ENCODE measurements around the gene ARRB1. TPM values are rescaled to one million over a fixed set of nuclear protein-coding genes. Genes with fewer than 3 reads are reported as not detected.

The ARRB1 gene
- 3.3 and 5.8 TPM in 2 replicates for total RNA-seq

GRCh38 chr11:75351541-75351790 lies at the start of gene ARRB1:
Gene ARRB1 (minus strand): TSS chr11:75351661. CDS start chr11:75351607, 54 bp downstream.

GRCh38 chr11:75399344-75400145 lies 48.1 kb upstream of the ARRB1 start, which contains the start of gene RPS3:
Gene RPS3 (plus strand): TSS chr11:75399518. CDS start chr11:75399548, 30 bp downstream.

DNA sequence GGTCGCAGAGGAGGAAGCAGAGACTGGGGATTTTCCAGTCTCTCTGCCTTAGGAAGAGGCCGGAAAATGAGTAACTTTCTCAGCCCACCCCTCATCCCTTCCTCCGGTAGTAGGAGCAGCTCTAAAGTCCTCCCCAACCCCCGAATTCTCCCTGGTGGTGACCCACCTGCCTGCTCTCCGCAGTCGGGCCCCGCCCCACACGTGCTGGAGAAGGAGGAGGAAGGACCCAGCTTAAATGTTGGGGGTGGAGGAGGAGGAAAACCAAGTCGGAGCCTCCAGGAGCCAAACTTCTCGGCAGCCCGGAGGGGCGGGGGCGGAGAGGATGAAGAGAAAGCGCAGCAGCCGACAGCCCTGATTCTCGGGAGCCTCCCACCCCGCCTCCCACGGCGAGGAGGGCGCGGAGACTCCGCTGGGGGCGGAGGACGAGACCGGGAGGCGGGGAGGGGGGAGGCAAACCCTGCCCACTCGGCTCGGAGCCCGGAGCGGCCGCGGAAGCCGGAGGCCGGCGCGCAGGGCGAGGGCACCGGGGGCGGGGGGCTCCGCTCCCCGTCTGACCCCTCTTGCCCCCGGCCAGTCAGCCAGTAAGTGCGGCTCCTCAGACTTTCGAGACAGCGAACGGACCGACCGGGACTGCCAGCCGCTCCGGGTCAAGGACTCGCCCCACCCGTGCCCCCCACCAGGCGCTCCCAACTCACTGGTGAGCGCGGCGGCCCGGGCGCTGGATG lies 111.0 kb downstream of the ARRB1 start, which contains the start of gene TPBGL:
TSS of gene TPBGL (plus strand) at position 464 of the 725 bp plus-strand sequence. CDS start 276 bp downstream, outside the sequence.

Other genes starting within 250 kb of the ARRB1 start
- 0.30 and 0.88 TPM in 2 replicates for gene SLCO2B1, start 200.6 kb downstream of the ARRB1 start, total RNA-seq
- gene TPBGL, start 110.9 kb downstream of the ARRB1 start, total RNA-seq, result under 0.01 and 0.05 TPM in 2 replicates
- 1,278 and 1,672 TPM in 2 replicates for gene RPS3, start 47.9 kb upstream of the ARRB1 start, total RNA-seq
- gene KLHL35, start 81.5 kb upstream of the ARRB1 start, total RNA-seq, result 2.9 and 3.3 TPM in 2 replicates
- gene GDPD5, start 174.3 kb upstream of the ARRB1 start, total RNA-seq, result 1.2 and 2.2 TPM in 2 replicates
- gene SERPINH1, start 210.6 kb upstream of the ARRB1 start, total RNA-seq, result 2,762 and 2,951 TPM in 2 replicates